HG02870 (cell line): Measurements from ENCODE around the gene C1RL.

ENCODE experiments used
- ATAC-seq: cut with Tn5 transposase; IDR thresholded peaks from one replicate; pipeline ENCODE4 v1.9.1; 2021; ENCODE audit warnings: mild to moderate bottlenecking, moderate library complexity; ENCODE audit not compliant: unreplicated experiment

The C1RL gene

DNA sequence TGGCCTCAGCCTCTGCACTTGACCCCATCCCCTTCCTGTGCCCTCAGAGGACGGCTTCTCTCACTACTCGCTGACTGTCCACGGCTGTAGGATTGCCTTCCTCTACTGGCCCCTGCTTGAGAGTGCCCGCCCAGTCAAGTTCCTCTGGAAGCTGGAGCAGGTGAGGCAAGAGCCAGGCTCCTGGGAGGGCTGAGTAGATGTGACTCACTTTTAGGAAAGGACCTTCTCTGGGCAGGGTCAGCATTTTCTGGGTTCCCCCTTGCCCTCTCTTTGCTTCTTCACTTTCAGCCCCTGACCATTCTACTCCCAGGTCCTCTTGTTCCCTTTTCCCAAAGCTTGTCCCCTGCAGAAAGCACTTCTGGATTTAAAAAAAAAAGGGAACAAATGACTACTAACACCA is 28.9 kb upstream of the C1RL start:
- no peak for ATAC-seq

DNA sequence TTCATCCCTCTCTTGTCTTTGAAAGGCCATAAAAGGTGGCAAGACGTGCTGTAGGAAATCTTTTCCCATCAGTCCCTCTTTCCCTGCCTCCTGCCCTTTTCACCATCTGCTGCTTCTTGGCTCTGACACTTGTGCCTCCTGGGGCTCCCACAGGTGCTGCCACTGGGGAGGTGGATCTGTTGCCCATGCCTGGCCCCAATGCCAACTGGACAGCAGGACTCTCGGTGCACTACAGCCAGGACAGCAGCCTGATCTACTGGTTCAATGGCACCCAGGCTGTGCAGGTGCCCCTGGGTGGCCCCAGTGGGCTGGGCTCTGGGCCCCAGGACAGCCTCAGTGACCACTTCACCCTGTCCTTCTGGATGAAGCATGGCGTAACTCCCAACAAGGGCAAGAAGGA is 27.7 kb upstream of the C1RL start:
- no peak for ATAC-seq

DNA sequence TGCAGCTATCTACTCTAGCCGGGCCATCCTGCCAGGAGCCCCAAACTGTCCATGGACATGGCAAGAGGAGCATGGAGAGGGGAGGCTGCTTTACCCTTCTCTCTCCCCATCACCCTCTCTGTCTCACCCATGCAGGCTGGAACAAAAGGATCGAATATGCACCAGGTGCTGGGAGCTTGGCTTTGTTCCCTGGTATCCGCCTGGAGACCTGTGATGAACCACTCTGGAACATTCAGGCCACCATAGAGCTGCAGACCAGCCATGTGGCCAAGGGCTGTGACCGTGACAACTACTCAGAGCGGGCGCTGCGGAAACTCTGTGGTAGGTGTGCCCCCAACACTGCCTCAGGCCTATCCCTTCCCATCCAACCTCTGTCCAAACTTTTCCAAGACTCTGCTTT is 27.1 kb upstream of the C1RL start:
- ATAC-seq = no peak

DNA sequence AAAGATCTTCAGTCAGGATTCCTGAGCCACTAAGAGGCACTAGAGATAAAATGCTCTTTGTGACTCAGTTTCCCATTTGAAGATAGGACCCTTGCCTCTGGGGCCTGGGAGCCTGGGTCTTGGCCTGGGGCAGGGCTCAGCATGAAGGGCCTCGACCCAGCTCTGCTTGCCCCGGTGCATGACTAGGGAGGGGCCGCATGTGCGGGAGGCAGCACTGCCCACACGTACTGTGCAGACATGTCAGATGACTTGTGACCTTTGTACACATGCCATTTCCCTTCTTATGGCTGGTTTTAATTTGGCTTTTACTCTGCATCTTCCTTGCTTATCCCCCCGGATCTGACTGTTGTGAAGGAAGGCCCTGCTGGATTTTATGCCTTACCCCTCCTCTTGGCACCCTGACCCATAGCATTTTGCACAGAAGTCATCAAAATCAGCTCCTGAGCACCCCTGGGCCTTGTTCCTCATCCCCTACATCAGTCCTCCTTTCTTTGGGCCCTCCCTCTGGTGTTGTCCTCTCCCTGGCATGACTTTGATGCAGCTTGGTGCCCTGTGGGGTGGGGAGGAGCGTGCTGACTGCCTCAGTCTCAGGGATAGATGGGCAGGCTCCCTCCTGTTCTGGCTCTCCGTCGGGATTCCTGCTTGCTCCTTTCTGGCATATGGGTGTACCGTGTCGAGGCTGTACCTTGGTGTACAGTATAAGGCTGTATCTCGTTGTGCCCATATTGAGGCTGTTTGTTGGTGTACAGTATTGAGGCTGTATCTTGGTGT is 25.6 kb upstream of the C1RL start:
- no peak for ATAC-seq

DNA sequence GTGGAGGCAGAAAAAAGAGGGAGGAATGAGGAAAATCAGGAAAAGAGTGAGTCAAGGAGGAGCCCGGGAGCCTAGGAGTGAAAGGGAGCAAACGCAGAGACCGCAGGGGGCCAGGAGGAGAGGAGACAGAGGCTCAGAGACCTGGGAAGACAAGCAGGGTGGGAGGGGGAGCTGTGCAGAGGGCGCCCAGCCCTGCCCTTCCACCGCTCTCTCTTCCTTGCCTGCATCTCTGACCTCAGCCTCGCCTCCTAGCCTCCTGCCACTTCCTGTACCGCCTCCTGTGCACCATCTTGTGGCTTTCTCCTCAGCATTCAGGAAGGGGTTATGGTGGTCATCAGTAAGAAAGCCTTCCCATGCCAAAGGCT is 22.5 kb upstream of the C1RL start:
- no peak for ATAC-seq

DNA sequence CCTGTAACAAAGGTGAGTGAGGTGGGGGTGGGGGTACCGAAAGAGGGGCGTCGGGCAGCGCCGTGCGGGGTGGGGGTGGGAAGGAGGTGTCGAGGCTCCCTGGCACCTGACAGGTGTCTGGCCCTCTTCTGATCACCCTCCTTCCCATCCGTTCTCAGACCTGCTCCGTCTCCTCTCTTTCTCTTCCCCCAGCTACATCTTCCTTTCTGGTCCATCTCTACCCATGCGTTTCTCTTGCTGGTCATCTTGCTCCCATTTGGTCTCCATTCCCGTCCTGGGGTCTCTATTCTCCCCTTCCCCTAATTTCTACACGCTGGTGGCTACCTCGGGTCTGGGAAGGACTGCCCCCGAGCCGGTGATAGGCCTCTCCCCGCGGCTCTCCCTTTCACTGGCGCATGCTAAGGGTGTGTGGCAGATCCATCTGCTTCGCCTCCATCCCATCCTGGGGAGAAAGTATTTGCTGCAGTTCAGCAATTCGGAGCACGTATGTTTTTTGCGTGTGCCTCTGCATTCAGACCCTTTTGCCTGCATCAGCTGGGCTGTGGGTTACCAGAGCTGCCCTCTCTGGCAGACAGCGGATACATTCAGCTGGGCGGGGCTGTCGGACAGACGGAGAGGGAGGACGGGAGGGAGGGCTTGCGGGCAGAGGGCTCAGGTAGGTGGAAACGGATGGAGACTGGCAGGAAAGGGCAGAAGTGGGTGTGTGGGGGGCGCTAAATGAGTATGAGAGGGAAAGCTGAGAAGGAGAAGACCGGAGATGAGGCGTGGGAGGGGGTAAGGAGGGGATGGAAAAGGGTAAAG is 21.9 kb upstream of the C1RL start:
- no peak for ATAC-seq

DNA sequence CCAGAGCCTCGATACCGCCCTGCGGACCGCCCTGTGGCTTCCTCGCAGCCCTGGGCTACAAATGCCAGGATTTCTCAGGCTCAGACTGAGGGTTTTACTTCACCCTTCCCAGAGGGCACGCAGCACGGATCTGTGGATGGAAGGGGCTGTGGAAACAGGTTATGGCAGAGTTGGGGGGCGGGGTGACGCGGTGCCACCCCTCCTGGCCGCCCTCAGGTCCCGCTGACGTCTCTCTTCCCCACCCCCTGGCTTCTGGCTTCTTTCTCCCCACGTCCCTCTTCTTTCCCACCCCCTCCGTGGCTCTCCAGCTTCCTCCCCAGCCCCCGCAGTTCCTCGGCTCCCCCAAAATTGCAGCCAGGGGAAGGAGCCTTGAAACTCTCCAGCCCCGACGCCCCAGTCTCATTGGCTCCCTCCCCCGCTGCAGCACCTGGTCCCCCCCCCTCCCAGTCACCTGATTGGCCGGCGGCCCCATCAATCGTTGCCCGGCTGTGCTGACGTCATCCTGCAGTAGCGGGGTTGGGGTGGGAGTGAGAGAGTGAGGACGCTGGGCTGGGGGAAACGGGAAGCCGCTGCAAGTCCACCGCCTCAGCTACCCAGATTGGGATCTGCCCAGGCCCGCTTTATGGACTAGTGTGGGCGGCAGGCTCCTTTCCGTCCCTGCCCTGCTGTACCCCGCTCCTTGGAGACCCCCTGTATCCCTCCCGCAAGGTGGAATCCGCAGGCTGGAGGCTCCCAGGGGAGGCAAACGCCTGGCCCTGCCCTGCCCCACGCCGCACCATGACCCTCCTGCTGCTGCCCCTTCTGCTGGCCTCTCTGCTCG is 21.1 kb upstream of the C1RL start, which contains the start of gene CLSTN3:
TSS of gene CLSTN3 (plus strand) at position 500 of the 820 bp plus-strand sequence. CDS start at position 778, 278 bp downstream.
- ATAC-seq = peak; percentile 73

DNA sequence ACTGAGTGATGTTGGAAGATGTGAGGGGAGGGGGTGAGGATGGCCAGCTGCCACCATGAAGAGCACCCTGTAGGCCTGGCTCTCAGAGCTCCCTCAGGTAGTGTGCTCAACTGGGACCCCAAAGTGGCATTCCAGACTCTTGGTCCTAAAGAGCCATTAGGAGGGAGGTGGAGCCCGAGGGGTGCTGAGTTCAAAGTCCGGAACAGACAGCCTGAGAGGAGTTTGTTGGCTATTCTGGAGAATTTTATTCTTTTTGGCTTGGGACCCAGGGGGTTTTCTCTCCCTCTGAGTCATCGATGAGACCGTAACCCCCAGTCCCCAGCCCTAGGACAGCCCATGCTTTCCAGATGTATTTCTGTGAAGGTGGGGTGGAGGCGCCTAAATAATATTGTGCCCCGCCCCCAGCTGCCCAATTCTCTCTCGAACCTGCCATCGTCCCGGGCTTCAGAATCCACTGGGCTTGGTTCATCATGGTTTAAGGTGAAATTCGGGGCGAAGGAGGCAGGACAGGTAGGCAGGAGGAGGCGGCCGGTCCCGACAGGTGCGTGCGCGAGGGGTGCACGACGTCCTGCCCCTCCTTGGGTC is 20.4 kb upstream of the C1RL start:
- ATAC-seq = no peak

DNA sequence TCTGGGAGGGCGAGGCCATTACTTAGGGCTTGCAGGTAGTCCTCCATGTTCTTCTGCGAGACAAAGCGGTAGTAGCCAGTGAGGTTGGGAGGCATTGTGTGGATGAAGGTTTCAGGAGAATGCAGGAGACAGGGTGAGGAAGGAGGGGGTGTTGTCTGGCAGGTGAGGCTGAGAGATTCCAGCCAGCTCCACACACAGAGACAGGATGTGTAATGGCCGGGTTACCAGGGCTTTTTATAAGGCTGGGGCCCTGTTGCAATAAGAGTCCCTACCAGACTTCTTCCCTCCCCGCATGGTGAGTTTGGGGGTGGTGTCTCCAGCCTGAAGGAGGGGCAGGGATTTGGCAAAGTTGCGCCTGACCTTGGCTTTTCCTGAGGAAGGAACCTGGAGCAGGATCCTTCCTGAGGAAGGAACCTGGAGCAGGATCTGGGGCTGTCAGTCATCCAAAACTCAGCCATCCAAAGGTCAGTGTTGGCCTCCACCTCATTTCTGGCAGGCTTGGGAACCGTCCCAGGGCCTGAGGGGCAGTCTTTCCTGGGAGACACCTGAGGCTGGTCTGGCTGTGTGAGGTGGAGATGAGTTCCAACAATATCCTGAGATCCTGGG is 19.8 kb upstream of the C1RL start, which contains the start of gene RBP5:
TSS of gene RBP5 (minus strand) at position 209 of the 606 bp plus-strand sequence. CDS start at position 95, 114 bp downstream.
- no peak for ATAC-seq

DNA sequence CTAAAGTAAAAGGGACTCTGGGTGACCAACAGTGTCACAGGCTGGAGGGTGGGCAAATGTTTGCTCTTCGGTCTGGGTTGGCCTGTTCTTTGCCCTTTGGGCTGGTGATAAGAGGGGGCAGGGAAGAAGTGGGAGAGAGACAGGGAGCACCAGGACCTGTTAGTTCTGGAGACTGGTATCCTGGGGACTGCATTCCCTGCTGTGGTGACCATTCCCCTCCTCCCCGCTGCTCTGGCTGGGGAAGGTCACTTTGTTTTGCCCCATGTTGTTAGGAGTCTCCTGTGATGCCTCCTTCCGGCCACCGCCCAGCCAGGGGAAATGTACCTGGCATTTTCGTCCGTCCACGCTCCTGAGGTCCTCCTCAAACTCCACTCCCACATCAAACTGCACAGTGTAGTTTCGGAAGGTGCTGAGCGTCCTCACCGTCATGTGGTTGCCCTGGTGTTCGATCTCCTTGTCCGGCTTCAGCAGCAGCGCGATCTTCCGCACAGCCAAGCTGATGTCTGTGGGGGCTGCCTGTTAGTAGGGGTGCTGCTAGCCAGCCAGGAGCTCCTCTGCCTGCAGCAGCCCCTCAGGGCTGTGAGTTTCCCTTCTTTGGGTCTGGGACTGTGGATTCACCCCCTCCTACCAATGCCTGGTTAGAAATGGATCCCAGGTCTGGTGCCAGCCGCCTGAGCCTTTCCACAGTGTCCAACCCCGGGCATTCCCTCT is 19.1 kb upstream of the C1RL start:
- ATAC-seq = no peak

DNA sequence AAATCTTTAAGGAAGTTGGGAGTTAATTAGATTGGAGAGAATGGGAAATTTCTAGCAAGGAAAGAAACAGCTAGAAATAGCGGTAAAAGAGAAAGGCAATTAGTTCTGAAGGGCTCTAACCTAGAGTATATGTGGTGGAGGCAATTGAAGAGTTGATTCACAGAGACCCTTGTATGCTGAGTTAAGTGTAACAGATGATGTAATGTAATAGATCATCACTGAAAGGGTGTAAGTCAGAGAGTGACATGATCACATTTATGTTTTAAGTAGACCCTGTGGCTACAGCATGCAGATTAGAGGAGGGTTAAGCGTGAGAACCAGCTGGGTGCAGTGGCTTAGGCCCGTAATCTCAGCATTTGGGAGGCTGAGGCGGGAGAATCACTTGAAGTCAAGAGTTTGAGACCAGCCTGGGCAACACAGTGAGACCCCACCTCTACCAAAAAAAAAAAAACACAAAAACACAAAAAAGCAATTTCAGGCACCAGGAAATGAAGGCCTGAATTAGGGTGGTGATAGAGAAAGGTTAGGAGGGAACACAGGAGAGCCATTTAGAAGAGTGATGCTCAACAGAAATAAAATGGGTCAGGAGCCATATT is 16.7 kb upstream of the C1RL start:
- no peak for ATAC-seq

DNA sequence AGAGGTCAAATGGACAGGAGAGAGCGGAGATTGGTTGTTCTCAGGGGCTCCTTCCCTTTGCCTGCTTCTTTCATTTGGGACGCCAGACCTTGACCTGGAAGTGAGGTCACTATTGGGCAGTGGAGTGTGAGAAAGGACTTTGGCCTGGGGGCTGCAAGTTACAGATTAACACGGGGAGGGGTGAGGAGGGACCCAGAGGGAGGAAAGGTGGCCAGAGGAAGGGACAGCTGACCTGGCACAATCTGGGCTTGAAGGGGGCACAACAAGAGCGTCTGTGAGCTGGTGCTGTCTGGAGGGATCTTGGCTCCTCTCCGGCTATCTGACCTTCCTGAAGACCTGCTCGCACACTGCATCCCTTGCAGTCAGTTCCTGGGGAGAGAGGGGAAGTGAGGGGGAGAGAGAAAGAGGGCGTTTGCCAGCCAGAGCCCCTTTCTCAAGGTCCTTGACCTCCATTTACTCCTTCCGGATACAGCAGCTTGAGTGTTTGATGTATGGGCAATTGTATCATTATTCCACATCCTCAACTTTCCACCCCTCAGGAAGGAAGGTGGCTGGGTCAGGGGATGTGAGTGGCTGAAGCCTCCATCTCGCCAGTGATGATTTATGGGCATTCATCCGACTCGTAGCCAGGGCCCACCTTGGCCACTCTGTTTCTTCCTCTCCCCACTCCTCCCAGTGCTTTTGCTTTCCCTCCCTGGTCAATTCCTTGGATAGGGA is 14.9 kb upstream of the C1RL start:
- no peak for ATAC-seq

DNA sequence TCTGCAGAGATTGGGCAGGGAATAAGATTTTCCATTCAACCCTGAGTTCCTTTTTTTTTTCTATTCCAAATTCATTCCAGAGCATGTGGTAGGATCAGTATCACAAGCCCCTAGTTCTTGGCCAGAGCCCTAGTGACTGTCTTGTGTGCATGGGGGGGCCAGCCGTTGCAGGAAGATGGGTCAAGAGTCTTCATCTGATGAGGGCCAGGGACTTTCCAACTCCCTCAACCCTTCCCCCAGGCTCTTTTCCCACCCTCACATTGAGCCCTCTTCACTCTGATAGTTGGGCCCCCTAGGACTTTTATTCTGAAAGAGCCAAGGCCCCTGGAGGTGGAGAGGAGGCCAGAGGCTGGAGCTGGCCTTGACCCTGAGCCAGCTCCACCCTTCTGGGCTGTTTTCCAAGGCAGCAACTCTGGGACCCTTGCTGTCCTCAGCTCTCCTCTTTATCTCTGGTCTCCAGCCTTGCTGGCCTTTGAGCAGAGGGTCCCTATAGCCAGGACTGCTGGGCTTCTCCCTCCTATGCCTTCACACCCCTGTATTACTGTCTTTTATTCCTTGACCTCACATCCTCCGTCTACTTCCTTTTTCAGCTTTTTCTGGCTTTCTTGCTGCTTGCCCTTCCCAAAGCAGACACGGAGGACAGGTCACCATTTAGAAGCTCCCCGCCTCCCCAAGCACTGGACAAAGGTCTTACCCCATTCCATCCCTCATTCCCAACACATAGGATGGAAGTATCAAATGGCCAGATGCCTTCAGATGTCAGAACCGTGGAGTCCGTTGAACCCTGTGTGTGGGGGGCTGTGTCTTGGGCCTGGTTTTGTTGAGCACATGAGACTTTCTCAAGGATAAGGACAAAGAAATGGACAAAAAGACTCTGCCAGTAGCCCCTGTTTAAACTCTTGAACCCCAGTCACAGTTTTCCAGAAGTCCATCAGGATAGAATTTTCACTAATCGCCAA is 14.1 kb upstream of the C1RL start:
- ATAC-seq = no peak

DNA sequence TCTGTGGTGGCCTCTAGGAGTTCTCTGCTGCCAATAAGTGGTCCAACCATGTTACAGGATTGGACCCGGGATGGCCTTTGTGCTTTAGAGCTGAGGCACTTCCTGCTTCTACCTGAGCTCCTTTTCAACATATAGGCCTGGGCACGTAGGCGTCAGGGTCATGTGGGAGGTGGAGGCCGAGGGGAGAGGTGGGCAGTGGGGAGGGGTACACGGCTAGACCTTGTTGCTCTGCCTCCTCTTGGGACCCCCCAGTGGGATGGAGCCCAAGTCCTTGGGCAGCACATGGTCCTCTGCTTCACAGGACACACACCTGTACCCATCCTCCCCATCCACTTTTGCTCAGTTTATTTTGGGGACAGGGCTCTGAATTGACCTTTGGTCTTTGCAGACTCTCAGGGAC is 12.3 kb upstream of the C1RL start:
- no peak for ATAC-seq

DNA sequence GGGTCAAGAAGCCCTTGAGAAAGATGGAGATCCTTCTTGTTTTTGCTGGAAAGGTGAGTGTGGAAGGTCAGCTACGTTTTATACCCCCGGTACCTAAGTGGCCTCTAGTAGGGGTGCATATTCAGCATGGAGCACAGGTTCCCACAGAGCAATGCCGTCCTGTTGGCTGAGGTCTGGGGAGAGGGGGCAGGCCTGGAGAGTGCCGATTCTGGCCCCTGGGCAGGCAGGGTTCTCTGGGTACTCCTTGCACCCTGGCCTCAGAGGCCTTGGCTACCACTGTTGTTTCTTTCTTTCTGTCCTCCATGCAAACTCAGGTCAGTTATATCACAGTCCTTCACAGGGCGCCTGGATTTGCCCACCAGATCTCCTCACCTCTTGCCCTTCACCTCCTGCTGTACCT is 11.2 kb upstream of the C1RL start:
- no peak for ATAC-seq

DNA sequence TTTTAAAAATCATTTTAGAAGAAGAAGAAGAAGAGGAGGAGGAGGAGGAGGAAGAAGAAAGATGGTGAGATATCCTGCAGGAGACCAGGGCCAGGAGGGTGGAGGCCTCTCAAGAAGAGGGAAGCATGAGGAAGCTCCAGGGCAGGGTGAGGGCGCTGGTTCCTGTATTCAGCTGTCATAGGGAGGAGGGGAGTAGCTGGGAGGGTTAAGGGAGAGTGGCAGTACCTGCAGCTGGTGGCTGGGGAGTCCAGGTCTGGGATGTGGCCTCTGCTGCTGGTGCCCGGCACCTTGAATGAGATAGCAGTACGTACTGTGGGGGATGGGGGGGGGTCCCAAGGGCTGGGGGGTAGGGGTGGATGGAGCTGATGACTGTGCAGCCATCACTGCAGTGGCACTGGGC is 9.9 kb upstream of the C1RL start:
- no peak for ATAC-seq

DNA sequence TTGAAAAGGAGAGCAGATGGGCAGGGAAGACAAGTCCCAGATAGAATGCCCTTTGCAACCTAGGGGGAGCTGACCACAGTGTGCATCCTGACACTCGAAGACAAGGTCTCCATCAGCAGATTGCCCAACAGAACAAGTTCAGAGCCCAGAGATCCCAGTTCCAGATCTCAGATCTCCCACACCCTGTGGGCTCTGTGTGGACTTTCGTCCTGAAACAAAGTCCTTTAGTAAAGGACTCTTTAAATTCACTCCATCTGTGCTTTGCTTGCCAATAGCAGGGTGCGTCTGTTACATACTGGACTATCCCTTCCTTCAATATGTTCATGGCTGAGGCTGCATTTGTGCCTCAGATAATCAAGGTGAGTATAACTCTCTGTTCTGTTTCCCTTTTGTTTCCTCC is 8.7 kb upstream of the C1RL start:
- no peak for ATAC-seq

DNA sequence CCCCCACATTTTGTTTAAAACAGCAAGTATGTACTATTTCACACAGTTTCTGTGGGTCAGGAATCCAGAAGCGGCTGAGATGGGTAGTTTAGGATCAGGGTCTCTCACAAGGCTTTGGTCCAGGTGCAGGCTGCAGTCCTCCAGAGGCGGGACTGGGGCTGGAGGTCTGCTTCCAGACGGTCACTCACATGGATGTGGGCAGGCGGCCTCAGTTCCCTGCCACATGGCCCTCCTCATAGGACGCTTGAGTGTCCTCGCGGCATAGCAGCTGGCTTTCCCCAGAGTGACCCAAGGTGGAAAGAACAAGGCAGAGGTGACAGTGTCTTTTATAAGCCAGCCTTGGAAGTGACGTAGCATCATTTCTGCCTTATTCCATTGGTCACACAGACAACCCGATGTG is 7.9 kb upstream of the C1RL start:
- no peak for ATAC-seq
